Measurements from ENCODE around the gene TCHH. TPM values are rescaled to one million over a fixed set of nuclear protein-coding genes. Genes with fewer than 3 reads are reported as not detected.

Gene TCHH
- total RNA-seq, 2 experiments from 2014 or later = 0.05 TPM

- Mint-ChIP-seq H3K9me3 (no peaks in the 10 kb centered on the region), H3K4me3 (no peak overlapping the region), H3K27ac (no peak overlapping the region), H3K27me3 (peaks cover 48% of the 10 kb centered on the region), H3K4me1 (no peaks in the 10 kb centered on the region), H3K36me3 (ENCODE audit: low read depth) (no peaks in the 10 kb centered on the region)
- no peak for DNase-seq
- ChIA-PET POLR2A (no interaction called here), CTCF (interaction anchor here (1.1 kb wide), 1 partner anchor 13 kb away, joined by 3 read pairs; no protein-coding TSS in a partner anchor)
Measured at GRCh38 chr1:152072311-152072710, 42.9 kb downstream of the TCHH start.

- peaks cover 50% of the 10 kb centered on the region for H3K27me3 Mint-ChIP-seq
- H3K4me3 Mint-ChIP-seq = no peak overlapping the region
- no peak for DNase-seq
- H3K9me3 Mint-ChIP-seq = no peaks in the 10 kb centered on the region
- ChIA-PET POLR2A (no interaction called here), CTCF (no interaction called here)
- H3K27ac Mint-ChIP-seq = no peak overlapping the region
- H3K36me3 Mint-ChIP-seq (ENCODE audit: low read depth) = no peaks in the 10 kb centered on the region
- no peaks in the 10 kb centered on the region for H3K4me1 Mint-ChIP-seq
Measured at GRCh38 chr1:152071123-152071522, 44.1 kb downstream of the TCHH start.

GRCh38 chr1:152067929-152068328 is 47.3 kb downstream of the TCHH start:
- DNase-seq = no peak
- no peak overlapping the region for H3K27ac Mint-ChIP-seq
- POLR2A ChIA-PET = no interaction called here

GRCh38 chr1:152067150-152067549 is 48.1 kb downstream of the TCHH start:
- Mint-ChIP-seq H3K9me3 (no peaks in the 10 kb centered on the region), H3K27ac (no peak overlapping the region), H3K36me3 (ENCODE audit: low read depth) (no peaks in the 10 kb centered on the region), H3K27me3 (peaks cover 41% of the 10 kb centered on the region), H3K4me3 (no peak overlapping the region), H3K4me1 (no peaks in the 10 kb centered on the region)
- DNase-seq = no peak
- CTCF ChIA-PET = no interaction called here
- POLR2A ChIA-PET = no interaction called here

More at GRCh38 chr1:152067929-152068328, 47.3 kb downstream of the TCHH start:
- no peak overlapping the region for H3K4me3 Mint-ChIP-seq
- no peaks in the 10 kb centered on the region for H3K36me3 Mint-ChIP-seq (ENCODE audit: low read depth)
- CTCF ChIA-PET = interaction anchor here (1.4 to 1.6 kb wide), 2 partner anchors 15 to 391 kb away, joined by 3 to 5 read pairs; no protein-coding TSS in a partner anchor
- H3K9me3 Mint-ChIP-seq = no peaks in the 10 kb centered on the region
- H3K27me3 Mint-ChIP-seq = peaks cover 43% of the 10 kb centered on the region
- no peaks in the 10 kb centered on the region for H3K4me1 Mint-ChIP-seq

- ChIA-PET CTCF (interaction anchor here (2.1 kb wide), 1 partner anchor 9 kb away, joined by 5 read pairs; no protein-coding TSS in a partner anchor), POLR2A (no interaction called here)
- Mint-ChIP-seq H3K4me3 (no peak overlapping the region), H3K27ac (no peak overlapping the region), H3K9me3 (no peaks in the 10 kb centered on the region), H3K36me3 (ENCODE audit: low read depth) (no peaks in the 10 kb centered on the region), H3K27me3 (peaks cover 26% of the 10 kb centered on the region), H3K4me1 (no peaks in the 10 kb centered on the region)
- DNase-seq = no peak
Measured at GRCh38 chr1:152061952-152062351, 53.3 kb downstream of the TCHH start.

Other genes with a start within 250 kb of the TCHH start
- gene THEM4, start 205.9 kb downstream of the TCHH start, total RNA-seq = 10 to 100 TPM; 26.3 to 28.6 TPM
- gene S100A10, start 121.6 kb downstream of the TCHH start, total RNA-seq = 100 to 1,000 TPM; 631 to 641 TPM
- gene S100A11, start 78.4 kb downstream of the TCHH start, total RNA-seq = 100 to 1,000 TPM; 504 to 539 TPM
- not detected for gene TCHHL1, start 26.4 kb downstream of the TCHH start, total RNA-seq
- not detected for gene RPTN, start 43.8 kb upstream of the TCHH start, total RNA-seq
- gene HRNR, start 108.7 kb upstream of the TCHH start, total RNA-seq = not detected
- gene FLG, start 209.8 kb upstream of the TCHH start, total RNA-seq = under 1 TPM in 1 of 2 experiments, not detected in 1; 0.08 TPM
- under 1 TPM in 1 of 2 experiments, not detected in 1; 0.03 TPM for gene FLG2, start 244.6 kb upstream of the TCHH start, total RNA-seq